Neural progenitor cell (in vitro differentiated cells): Measurements from ENCODE around the gene MYO1D.

Source experiments
- EZH2 ChIP-seq: fragments of 200-600 bp; sonication (generic); IDR thresholded peaks from 2 replicates; pipeline ENCODE4 v1.6.1; 2017; ENCODE audit warnings: antibody characterized with exemption, mild to moderate bottlenecking, moderate library complexity
- EZH2phosphoT487 ChIP-seq: fragments of 200-600 bp; sonication (generic); IDR thresholded peaks from 2 replicates; pipeline ENCODE4 v1.6.1; 2017; ENCODE audit warnings: antibody characterized with exemption
- TF ChIP-seq, protein P1 (sequence below): fragments of 200-600 bp; sonication (generic); IDR thresholded peaks from 2 replicates; pipeline ENCODE4 v1.5.1; 2017; ENCODE audit warnings: antibody characterized with exemption, mild to moderate bottlenecking

DNA sequence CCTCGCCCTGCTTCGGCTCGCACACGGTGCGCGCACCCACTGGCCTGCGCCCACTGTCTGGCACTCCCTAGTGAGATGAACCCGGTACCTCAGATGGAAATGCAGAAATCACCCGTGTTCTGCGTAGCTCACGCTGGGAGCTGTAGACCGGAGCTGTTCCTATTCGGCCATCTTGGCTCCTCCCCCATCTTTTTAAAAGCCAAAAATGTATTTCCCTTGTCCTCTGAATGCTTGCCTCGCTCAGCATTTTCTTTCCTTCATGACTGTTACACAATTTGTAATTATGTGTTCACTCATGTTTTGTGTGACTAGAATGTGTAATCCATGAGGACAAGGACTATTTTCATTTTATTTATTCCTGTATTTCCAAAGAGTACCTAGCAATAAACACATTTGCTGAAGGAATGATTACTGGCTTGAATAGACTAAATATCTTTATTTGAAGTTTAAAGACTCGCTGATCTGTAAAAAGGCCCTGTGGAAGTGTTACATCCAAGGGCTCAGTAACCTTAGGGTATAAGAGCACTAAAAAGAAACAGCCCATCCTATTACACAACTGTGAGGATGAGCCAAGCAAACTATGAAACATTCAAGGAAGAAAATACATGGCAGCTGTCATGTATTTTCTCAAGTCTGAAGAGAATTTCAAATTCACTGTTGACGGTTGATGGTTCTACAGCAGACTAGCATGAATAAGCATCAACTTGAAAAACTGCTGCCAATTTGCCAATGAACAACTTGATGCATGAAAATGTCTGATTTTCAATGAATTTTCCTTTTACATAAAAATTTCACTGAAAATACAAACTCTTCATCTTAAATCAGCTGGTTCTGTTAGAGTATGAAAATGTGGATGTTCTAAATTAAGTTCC lies 192.6 kb downstream of the MYO1D start:
- TF ChIP-seq, protein P1, sequence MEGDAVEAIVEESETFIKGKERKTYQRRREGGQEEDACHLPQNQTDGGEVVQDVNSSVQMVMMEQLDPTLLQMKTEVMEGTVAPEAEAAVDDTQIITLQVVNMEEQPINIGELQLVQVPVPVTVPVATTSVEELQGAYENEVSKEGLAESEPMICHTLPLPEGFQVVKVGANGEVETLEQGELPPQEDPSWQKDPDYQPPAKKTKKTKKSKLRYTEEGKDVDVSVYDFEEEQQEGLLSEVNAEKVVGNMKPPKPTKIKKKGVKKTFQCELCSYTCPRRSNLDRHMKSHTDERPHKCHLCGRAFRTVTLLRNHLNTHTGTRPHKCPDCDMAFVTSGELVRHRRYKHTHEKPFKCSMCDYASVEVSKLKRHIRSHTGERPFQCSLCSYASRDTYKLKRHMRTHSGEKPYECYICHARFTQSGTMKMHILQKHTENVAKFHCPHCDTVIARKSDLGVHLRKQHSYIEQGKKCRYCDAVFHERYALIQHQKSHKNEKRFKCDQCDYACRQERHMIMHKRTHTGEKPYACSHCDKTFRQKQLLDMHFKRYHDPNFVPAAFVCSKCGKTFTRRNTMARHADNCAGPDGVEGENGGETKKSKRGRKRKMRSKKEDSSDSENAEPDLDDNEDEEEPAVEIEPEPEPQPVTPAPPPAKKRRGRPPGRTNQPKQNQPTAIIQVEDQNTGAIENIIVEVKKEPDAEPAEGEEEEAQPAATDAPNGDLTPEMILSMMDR = no peak
- TF ChIP-seq EZH2phosphoT487 = no peak
- no peak for TF ChIP-seq EZH2
